GM21619 (cell line): ENCODE results near the gene SNAPC5.
"Not testable (repeated sequence)": the region's sequence is repeated elsewhere in the genome, so short reads cannot be mapped to it uniquely, and the experiment has no call there.

Experiments used
- ATAC-seq: cut with Tn5 transposase; IDR thresholded peaks from one replicate; pipeline ENCODE4 v1.9.1; 2021; ENCODE audit not compliant: unreplicated experiment

Gene SNAPC5

GRCh38 chr15:66461294-66461693 lies 36.3 kb downstream of the SNAPC5 start:
- not testable (repeated sequence) for ATAC-seq

- ATAC-seq, result no peak
Measured at GRCh38 chr15:66459818-66460615, 37.5 kb downstream of the SNAPC5 start.

- no peak for ATAC-seq
Measured at GRCh38 chr15:66456211-66456610, 41.4 kb downstream of the SNAPC5 start.

- ATAC-seq, result no peak
Measured at GRCh38 chr15:66454143-66454542, 43.4 kb downstream of the SNAPC5 start.

GRCh38 chr15:66452971-66453580 lies 44.5 kb downstream of the SNAPC5 start:
- ATAC-seq, result no peak

GRCh38 chr15:66452420-66452819 lies 45.1 kb downstream of the SNAPC5 start:
- no peak for ATAC-seq
